ENCODE measurements around the gene LMF1.

GRCh38 chr16:851871-852270, 118.9 kb downstream of the LMF1 start:
- TF ChIP-seq POLR2A (IDR thresholded peaks at IDR 0.05) (no peak), CTCF (IDR thresholded peaks at IDR 0.05) (no peak)
